ENCODE data around the gene HIPK2.
A peak's percentile ranks its signal among the peaks of the same experiment; 100 is the strongest.

- TF ChIP-seq CTCF (IDR thresholded peaks at IDR 0.05) (peak; percentile 48 to 74 (median 71)), POLR2AphosphoS5 (IDR thresholded peaks at IDR 0.05) (peak in 1 of 2 donors; percentile 35), EP300 (IDR thresholded peaks at IDR 0.05) (no peak)
These were observed 1.9 kb downstream of the HIPK2 start for GRCh38 chr7:139775829-139776266.
